Stromal cell of bone marrow (primary cell): ENCODE data around the gene MEG3.

Source experiments
- DNase-seq: peaks from one replicate; pipeline ENCODE4 v3.0.0-alpha.2; 2012; ENCODE audit warnings: low read depth

MEG3 gene

GRCh38 chr14:100825713-100826331 lies at the start of gene MEG3:
Gene MEG3, plus strand, starts transcription at chr14:100826118.
- peak; percentile 64 for DNase-seq

GRCh38 chr14:100776681-100777365 lies 49.1 kb upstream of the MEG3 start:
- no peak for DNase-seq

GRCh38 chr14:100777366-100777817 lies 48.5 kb upstream of the MEG3 start:
- no peak for DNase-seq

- no peak for DNase-seq
Measured at GRCh38 chr14:100777818-100778525, 47.9 kb upstream of the MEG3 start.

DNA sequence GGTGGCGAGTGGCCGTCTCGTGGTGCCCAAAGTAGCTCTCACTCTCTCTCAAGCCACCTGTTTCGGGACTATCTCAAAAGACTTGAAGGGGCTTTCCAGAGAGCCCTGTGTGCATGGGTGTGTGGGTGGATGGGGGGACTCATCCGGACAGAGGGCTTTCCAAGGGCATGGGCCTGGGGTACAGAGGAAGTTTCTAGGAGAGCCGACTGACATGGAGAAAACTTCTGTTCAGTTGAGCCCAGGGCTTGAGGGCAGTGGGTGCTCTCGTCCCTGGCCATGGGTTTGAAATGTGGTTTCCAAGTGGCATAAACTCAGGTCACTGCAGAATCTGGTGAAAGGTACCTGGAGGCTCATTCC lies 47.4 kb upstream of the MEG3 start:
- no peak for DNase-seq

DNA sequence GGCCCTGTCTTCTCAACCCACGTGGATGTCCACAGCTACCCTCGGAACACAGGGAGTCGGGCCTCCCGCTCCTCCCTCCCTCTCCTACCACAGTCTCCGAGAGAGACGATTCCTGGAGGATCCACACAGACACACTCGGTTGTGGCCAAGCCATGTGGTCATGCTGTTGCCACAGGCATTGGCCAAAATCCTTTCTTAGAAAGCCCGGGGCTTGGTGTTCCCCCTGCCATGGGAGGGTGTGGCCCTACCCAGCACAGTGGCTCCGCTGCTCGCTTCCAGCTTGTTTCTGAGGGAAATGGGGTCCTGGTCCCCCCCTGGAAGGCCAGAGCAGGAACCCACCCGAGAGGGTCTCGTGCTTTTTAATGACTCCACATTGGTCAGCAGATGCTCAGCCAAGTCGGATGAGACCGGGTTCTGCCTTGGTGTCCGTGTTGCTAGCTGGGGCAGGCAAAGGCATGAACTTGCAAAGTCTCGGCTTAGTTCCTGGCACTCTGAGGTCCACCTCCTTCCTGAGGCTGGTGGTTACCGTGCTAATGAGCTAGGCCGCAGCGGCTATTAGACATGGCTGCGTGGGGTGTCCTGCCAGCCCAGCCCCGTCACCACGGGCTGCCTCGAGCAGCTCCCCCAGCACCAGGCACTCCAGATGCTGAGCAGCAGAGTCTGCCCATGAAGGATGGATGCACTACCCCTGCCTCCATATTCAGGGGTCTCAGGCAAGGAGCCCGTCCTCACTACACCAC lies 46.8 kb upstream of the MEG3 start:
- DNase-seq: no peak

GRCh38 chr14:100779691-100780080 lies 46.2 kb upstream of the MEG3 start:
- DNase-seq: no peak

- no peak for DNase-seq
Measured at GRCh38 chr14:100780246-100780645, 45.7 kb upstream of the MEG3 start.

DNA sequence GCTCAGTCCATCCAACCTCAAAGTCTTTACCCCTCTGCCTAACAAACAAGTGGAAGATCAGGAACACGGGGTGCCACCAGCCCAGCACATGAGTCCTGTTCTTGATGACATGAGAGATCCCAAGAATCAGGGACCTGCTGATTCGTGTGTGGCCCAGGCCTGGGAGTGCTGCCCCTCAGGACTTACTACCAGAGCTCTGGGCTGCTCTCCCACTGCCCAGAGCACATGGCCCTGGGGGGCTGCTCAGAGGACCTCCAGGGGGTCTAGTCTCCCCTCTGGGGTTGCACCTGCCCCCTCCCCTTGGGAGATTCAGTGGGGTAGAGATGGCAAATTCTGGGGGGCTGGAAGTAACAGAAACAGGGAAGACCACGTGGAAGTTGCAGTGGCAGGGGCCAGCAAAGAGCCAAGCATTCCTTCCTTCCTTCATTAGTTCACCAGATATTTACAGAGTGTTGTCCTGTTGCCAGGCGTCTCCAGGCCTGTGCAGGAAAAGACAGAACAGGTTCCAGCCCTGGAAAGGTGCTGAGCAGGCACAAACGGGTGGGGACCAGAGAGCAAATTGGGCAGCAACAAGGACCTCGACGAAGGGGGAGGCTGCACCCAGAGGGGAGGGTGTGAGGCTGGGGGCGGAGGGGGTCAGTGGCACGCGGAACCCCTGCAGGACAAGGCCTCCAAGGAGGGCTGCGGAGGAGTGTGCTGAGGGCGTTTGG lies 45.1 kb upstream of the MEG3 start:
- no peak for DNase-seq

DNA sequence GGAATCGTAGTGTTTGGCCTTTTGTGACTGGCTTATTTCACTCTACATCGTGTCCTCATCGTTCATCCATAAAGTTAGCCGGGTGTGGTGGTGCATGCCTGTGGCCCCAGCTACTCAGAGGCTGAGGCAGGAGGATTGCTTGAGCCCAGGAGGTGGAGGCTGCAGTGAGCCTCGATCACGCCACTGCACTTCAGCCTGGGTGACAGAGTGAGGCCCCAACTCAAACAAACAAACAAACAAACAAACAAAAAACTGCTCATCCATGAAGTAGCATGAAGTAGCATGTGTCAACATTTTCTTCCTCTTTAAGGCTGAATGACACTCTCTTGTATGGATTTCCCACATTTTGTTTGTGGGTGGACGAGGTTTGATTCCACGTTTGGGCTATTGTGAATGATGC lies 44.0 kb upstream of the MEG3 start:
- no peak for DNase-seq

GRCh38 chr14:100782516-100783320 lies 43.2 kb upstream of the MEG3 start:
- no peak for DNase-seq

DNA sequence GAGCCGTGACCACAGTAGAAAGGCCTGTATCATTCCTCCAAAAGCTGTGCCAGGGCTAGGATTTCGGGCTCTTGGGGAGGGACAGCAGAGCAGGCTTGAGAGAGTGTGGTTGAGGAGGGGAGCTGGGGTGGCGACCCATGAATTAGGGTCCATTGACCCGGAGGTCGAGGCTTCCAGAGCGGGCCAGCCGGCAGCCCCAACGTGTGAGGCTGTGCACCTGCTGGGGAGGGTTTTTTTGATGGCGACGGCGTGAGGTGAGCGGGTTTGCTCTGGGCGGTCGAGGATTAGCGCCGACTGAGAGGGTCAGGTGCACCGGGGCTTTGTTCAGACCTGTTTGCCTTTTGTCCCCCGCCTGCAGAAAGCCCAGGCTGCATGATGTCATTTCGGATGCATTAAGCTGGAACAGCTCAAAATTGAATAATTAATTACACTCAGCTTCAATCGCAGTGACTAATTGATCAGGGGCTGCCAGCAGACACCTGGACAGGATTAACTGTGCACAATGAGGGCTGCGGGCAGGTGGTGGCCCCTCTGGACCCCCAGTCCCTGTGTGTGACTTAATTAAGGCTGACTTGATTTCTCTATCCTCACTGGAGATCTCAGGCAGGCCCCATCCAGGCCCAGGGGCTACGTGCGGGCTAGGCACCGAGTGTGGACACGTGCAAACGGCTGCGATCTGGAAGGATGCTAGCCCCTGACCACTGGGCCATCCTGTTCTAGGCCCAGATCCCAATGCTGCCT lies 42.1 kb upstream of the MEG3 start:
- DNase-seq: no peak

DNA sequence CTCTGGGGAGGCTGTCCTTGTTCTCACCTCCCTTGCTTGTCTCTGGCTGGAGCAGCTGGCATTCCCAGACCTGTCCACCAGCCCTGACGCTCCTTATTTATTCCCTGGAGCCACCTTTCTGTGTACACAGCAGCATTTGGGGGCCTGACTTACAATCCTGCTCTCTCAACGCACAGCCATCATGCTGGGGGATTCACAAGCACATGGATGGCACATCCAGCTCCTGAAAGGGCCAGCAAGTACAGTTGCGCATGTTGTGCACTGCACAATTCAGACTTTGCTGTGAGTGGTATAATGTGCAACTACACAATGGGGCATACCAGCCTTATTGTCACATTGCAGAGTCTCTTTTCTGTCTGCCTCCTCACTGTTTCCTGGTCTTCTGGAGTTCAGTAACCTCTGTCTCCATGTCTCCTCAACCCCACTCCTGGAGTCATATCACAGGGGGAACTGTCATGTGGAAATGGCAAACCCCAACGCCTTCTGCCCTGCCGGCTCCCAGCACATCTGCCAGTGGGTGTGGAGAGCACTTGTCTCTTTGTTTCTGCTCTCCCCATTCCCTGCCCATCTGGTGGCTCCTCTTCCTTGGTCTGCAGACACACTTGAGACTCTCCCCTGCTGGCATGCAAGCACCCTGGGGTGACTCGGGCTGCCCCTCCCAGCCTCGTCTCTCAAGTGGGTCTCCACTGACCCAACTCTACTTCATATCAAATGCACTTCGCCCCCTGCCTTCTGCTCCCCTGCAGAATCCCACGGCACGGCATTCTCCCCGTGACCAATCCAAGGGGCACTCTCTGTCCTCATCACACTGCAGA lies 41.2 kb upstream of the MEG3 start:
- no peak for DNase-seq

DNA sequence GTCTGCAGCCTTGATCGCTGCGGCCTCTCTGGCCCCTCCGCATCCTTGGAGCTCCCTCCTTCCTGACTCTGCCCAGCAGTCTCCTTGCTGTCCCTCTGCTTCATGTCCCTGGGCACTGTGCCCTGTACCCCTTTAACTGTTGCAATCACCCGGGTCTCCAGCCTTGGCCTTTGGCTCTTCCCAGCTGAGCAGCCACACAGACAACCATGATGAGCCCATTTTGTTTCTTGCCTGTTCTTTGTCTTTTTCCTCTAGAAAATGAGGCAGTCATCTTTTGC lies 40.6 kb upstream of the MEG3 start:
- DNase-seq: no peak

GRCh38 chr14:100785626-100786025 lies 40.3 kb upstream of the MEG3 start:
- no peak for DNase-seq

DNA sequence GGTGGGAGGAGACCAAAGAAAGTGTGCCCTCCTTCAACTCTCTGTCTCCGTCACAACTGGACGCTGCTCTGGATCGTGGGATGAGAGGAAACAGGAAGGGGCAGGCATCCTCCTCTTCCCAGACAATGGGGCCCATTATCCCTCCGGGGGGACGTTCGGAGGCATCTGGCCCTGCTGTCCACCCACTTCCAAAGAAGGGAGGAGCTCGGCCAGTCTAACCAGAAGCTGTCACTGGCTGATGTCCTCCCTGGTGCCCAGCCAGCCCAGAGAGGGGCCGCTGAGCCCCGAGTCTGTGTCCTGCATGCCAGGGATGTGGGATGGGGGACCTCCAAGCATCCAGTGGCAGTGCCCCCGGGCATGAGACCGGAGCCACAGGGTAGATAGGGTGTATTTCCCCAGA lies 39.8 kb upstream of the MEG3 start:
- DNase-seq: no peak

DNA sequence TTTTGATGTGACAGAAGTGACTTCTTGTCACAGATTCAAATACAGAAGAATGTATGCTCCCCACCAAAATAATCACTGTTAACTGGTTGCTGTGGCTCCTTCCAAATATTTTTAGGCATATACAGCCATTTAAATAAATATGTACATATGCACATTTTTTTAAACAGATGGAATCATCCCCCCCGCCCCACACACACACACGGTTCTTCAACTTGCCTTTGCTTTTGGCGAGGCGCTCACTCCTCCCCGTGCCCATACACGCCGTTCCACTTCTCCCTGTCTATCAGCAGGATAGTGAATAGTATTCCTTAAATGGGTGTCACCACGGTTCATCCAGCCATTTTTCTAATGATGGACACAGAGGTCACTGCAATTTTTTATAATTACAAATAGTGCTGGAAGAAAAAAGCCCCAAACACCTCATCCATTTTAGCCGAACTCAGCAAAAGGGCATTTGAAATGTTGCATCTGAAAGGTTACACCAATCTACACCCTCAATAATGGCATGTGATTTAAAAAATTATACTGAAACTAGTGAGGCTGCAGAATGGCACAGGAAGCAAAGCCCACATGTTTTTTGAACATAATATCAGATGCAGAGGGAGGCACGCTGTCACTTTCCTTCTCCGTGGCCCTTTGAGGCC lies 39.2 kb upstream of the MEG3 start:
- DNase-seq: no peak

DNA sequence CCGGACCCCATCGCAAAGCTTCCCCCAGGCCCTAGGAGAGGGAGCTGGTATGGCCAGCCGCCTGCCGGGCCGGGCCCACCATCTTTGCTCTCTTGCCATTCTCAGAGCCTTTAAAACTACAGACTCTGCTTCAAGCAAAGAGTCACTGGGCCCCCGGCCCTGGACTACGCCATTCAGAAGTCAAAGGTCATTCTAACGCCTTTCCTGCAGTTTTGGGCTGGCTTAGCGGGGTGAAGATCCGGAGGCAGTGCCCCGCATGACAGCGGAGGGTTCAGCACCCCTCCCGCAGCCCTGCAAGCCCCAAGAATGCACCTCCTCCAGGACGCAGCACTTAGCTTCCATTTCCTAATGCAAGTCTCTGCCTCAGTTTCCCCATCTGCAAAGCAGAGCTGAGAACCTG lies 38.3 kb upstream of the MEG3 start:
- DNase-seq: no peak

- no peak for DNase-seq
Measured at GRCh38 chr14:100788517-100788916, 37.4 kb upstream of the MEG3 start.
